Hepatocyte (in vitro differentiated cells): ENCODE data around the gene CHD5.

Experiments
- CTCF ChIP-seq: fragments of 200-600 bp; sonication (generic); IDR thresholded peaks from 2 replicates; pipeline ENCODE4 v1.5.1; 2016; ENCODE audit warnings: antibody characterized with exemption, mild to moderate bottlenecking; ENCODE audit not compliant: poor library complexity
- EZH2phosphoT487 ChIP-seq: fragments of 200-600 bp; sonication (generic); IDR thresholded peaks from one replicate; pipeline ENCODE4 v1.6.1; 2018; ENCODE audit warnings: antibody characterized with exemption, mild to moderate bottlenecking, low read depth, moderate library complexity; ENCODE audit not compliant: unreplicated experiment, severe bottlenecking

DNA sequence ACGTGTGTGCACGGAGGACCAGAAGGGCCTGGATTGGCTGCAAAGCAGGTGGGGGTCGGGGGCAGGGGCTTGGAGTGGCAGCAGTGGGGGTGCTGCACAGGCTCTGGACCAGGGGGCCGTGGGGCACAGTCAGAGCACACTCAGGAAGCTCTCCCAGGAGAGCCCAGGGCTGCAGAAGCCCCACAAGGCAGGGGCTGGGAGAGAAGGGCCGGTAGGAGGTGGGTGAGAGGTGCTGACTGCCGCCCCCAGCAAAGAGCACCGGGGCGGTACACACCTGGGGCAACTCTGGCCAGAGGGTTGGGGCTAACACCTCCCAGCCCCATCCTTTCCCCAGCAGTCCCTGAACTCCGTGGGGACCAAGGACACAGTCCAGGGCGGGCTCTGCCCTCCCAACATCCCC lies 13.9 kb downstream of the CHD5 start:
- TF ChIP-seq CTCF (no peak), EZH2phosphoT487 (no peak)
